HS-27A (cell line): ENCODE measurements around the gene APOD.
"Not testable (repeated sequence)": the region's sequence is repeated elsewhere in the genome, so short reads cannot be mapped to it uniquely, and the experiment has no call there.

Experiments used
- DNase-seq: peaks from one replicate; pipeline ENCODE4 v3.0.0-alpha.2; 2012; ENCODE audit warnings: low read depth, missing footprints

APOD gene

DNA sequence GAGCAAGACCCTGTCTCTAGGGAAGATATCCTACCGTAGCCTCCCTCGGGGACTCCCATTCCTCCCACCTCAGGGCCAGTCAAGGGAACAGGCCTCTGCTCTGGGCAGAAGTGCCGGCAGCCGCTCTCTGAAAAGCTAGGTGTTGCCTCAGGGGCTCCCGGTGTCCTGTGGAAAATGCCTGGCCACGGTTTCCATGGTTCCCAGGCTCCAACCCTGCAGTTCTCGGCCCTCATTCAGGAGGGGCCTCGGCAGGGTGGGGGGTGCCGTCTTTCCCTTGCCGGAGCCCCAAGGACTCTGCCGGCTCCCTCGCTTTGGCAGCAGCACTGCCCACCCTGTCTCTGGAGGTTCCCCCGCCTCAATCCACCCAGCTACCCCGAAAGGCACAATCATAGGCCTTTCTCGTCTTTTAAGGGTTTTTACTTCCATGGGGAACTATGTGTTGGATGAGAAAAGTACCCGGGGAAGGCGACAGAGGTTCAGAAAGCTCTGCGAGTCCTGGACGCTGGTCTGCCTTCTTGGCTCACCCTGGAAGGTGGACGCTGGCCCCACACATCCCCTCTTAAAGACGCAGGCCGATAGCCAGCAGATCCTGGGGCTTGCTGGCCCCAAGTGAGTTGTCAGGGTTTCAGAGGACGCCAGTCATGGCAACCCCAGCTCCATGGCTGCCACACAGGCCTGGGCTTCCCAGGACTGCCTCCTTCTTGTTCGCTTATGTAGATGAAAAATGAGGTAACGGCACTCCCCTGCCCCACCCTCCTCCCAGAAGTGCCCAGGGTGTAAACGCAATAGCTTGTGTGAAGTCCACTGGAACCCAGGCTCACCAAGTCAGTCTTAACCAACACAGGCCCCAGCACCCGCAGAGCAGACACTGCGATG, 34.3 kb upstream of the APOD start:
- not testable (repeated sequence) for DNase-seq

DNA sequence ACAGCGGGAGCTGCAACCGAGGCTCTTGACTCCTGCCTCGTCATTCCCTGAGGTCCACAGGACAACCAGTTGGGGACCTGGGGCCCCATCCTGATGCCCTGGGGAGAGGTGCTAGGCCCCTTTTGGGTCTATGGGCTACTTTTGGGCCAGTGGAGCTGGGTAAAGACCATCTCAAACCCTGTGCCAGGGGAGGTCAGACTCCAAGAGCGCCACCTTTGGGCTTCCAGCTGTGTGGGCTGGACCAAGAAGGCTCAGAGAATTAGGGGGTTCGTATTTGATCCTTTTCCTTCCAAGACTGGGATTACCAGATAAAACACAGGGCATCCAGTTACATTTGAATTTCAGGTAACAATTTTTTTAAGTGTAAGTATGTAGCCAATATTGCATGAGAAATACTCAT, 33.4 kb upstream of the APOD start:
- not testable (repeated sequence) for DNase-seq

DNA sequence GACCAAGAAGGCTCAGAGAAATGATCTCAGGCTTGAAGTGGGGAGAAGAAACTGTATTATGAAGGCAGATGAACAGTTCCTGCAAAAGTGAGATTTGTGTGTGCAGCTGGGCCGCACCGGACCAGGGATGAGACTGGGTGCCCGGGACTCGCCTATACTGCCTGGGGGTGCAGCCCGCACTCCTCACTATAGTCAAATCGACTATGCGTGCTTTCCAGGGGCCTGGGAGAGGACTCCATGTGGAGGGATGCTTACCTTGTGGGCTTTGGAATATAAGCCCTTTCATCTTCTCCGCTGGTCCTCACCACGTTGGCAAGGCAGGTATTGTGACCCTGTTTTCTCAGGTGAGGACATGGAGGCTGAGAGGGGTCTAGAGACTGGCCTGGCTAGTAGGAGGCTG, 32.9 kb upstream of the APOD start:
- DNase-seq: no peak

DNA sequence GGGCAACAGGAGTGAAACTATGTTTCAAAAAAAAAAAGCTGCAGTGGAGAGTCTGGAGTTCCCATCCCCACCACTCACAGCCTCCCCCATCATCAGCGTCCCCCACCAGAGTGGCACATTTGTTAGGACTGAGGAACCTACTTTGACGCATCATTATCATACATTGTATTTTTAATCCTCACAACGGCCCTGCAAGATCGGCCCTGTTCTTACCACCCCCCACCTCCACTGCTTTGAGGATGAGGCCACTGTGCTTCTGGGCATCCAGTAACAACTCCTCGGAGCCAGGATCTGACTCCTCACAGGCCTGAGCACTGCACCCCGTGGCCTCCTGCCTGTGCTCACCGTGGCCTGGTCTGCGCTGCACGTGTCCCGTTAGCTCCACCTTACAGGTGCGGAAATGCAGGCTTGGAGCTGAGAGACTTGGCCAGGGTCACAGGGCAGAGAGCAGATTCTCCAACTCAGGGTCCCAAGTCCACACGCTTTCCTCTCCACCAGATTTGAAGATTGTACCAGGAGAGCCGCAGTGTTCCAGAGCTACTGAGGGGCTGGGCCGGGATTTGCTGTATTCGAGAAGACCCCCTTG, 32.3 kb upstream of the APOD start:
- not testable (repeated sequence) for DNase-seq

DNA sequence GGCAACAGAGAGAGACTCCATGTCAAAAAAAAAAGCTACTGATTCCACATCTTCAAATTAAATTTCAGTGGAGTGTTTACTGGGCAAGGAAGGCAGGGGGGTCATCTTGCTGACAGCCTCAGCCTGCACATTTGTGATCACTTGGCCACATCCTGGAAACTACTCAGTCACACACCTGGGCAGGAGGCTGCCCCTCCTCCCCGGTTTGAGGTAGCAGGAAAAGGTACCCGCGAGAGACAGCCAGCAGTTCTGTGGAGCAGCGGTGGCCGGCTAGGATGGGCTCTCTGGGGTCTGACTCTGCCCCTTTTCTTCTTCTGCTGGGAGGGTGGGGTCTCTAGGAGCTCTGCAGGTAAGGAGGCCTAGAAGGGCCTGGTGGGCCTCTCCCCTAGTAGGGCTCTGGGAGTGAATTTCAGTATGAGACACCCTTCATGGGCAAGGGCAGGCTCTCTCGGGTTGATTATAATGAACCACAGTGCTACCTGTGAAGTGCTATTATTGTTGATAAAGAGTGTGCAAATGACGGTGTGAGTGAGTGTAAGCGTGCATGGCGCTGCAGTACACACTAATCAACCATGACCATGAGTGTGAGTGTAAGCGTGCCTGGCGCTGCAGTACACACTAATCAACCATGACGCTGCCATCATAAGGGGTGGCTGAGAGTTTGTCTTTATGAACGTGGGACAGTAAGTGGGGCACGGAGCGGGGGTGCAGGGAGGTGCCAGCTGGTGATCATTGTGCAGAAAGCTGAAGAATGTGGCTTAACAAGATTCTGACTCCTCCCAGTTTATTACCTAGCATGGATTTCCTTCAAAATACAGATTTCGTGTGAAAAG, 31.1 kb upstream of the APOD start:
- not testable (repeated sequence) for DNase-seq

DNA sequence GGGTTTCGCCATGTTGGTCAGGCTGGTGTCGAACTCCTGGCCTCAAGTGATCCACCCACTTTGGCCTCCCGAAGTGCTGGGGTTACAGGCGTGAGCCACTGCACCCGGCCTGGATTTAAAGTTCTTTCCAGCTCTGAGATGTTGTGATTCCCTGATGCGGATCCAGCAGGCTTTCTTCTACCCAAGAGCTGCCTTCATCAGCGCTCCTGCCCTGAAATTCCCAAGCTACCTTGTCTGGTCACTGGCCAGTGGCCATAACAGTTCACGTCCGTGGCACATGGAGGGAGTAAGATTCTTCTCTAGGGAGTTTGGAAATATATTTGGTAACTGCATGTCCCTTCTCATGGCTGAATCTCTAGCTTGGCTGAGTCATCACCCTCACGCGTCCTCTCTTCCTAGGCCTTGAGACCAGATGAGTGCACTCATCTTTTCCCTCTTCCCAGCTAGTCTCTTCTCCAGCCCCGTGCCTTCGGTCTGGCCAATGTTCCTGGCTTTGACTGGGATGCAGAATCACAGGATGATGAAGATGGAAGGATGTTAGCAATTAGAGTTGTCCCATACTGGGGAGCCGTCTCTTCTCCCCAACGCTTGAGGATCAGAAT, 29.8 kb upstream of the APOD start:
- no peak for DNase-seq

DNA sequence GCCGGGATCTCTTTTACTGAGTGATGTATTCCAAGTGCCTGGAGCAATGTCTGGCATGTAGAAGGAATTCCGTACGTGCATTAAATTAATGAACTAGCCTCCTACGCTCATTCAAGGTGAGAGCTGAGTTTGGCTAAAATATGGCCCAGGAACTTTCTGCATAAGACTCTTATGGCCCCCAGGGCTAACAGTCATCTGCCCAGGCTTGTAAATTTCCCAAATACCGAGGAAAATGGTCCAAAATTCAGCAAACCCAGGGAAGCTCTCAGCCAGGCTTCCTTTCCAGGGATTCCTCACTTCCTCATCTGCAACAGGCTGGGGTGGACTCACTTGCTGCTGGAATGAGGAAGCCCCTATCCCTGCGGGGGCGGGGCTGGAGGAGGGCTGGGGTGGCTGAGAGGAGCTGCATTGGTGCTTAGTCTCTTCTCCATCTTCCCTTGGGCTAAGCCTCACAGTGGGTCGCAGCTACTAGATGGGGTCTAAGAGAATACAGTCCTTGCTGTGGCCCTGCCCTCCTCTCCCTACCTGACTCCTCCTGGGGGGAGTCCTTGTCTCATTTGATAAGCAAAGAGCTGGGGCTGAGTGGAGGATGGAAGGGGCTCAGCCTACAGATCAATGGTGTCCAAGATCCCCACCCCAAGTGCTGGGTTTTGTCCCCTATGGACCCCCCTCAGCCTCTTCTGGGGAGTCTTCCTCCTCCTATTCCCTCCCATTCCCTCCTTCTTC, 28.5 kb upstream of the APOD start:
- no peak for DNase-seq

DNA sequence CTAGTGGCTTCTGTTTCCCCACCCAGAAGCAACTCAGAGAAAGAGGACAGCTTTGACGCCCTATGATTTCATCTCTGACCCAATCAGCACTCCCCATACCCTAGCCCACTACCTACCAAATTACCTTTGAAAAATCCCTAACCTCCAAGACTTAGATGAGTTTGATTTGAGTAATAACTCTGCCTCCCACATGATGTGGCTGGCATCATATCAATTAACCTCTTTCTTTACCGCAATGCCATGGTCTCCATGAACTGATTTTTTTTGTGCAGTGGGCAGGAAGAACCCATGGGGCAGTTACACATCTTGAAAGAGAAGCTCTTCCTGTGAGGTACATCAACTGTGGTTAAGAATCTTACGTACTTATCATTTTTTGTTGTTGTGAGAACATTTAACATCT, 25.5 kb upstream of the APOD start:
- no peak for DNase-seq

DNA sequence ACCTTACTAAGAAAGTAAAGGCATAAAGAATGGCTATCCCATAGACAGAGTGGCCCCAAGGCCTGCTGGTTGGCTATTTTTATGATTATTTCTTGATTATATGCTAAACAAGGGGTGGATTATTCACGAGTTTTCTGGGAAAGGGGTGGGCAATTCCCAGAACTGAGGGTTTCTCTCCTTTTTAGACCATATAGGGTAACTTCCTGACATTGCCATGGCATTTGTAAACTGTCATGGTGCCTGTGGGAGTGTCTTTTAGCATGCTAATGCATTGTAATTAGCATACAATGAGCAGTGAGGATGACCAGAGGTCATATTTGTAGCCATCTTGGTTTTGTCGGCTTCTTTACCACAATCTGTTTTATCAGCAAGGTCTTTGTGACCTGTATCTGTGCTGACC, 18.0 kb upstream of the APOD start:
- not testable (repeated sequence) for DNase-seq

DNA sequence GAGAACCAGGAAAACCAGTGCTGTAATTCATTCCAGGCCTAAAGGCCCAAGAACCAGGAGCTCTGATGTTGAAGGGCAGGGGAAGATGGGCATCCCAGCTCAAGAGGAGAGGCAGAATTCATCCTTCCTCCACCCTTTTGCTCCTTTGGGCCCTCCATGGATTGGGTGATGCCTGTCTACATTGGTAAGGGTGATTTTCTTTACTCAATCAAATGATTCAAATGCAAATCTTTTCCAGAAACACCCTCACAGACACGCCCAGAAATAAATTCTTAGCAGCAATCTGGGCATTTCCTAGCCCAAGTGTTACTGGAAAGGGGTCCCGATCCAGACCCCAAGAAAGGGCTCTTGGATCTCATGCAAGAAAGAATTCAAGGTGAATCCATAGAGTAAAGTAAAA, 17.6 kb upstream of the APOD start:
- no peak for DNase-seq

DNA sequence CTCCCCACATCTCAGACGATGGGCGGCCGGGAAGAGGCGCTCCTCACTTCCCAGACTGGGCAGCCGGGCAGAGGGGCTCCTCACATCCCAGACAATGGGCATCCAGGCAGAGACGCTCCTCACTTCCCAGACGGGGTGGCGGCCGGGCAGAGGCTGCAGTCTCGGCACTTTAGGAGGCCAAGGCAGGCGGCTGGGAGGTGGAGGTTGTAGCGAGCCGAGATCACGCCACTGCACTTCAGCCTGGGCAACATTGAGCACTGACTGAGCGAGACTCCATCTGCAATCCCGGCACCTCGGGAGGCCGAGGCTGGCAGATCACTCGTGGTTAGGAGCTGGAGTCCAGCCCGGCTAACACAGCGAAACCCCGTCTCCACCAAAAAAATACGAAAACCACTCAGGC, 16.2 kb upstream of the APOD start:
- not testable (repeated sequence) for DNase-seq

DNA sequence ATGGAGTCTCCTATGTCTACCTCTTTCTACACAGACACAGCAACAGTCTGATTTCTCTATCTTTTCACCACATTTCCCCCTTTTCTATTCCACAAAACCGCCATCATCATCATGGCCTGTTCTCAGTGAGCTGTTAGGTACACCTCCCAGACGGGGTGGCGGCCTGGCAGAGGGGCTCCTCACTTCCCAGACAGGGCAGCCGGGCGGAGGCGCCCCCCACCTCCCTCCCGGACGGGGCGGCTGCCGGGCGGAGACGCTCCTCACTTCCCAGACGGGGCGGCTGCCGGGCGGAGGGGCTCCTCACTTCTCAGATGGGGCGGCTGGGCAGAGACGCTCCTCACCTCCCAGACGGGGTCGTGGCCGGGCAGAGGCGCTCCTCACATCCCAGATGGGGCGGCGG, 15.8 kb upstream of the APOD start:
- not testable (repeated sequence) for DNase-seq

DNA sequence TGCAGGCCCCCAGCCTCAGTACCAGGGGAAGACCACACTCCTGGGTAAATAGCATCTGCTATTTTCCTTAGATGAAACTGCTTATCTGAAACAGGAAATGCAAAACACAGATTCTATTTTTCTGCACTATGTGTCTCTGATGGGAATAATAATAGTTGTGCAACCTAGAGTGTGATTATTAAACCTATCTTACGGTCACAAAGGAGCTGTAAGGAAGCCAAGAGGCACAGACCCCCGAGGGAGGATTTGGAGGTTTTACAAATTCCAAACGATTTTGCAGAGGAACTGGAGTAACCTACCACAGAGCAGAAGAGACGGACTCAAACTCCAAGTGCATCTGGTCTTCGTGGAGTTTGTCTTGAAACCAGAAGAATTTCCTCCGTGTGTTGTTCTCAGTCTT, 14.1 kb upstream of the APOD start:
- no peak for DNase-seq

DNA sequence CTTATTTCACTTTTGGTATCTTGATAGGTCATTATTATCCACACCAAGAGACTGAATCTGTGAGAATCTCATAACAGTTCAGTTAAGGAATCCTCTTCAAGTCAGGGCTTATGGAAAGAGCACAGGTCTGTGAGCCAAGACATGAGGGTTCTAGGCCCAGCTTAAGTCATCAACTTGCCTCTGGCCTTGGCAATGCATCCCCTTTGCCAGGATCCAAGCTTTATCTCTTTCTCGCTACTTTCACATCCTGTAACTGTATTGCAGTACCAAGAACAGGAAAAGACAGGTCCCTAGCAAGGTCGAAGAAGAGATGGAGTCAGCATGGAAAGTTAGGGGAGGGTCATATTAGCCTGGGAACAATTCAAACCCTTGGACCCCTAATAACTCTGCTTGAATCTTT, 13.5 kb upstream of the APOD start:
- DNase-seq: no peak

DNA sequence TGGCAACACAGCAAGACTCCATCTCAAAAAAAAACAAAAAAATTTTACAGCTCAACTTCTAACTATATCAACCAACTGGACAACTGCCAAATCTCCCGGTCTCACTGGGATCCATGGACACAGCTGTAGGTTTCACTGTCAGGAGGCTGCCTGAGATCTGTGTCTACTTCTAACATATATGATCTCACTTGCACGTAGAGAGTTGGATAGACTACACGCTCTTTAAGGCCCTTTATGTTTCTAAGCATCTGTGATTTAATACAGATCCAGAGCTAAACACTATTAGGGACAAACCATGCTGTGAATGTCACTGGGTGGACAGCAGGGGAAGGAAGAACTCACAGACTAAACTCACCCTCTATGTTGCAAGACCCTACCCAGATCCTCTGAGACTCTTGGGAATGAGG, 13.0 kb upstream of the APOD start:
- no peak for DNase-seq

DNA sequence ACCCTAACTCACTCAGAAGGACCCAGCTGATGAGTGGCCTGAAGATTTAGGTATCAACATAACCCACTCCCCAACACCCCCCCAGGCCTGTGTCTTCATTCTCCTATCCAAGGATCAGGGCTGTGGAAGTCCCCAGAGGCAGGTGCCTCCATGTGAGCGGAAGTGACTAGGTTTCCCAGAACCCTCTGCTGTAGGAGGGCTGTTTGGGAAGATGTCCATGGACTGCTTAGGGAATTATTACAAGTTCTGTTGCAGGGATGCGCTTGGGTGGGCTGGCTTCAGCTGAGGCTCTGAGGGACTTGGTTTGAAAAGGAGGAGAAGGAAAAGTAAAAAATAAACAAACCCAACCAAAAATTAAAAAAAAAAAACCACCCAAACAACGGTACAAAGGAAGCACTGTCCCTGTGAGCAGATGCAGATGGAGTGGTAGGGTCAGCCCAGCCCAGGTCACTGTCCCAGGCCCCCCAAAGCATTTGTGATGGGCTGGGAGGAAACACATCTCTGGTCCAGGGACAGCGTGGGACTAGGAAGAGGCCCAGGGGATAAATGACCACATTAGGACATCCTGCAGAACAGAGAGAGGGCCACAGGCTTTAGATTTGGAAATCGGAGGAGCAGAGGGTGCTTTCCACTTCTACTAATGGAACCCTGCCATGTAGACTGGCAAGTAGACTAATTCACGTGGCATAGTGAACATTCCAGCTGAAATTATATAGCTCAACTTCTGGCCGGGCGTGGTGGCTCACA, 12.2 kb upstream of the APOD start:
- no peak for DNase-seq

DNA sequence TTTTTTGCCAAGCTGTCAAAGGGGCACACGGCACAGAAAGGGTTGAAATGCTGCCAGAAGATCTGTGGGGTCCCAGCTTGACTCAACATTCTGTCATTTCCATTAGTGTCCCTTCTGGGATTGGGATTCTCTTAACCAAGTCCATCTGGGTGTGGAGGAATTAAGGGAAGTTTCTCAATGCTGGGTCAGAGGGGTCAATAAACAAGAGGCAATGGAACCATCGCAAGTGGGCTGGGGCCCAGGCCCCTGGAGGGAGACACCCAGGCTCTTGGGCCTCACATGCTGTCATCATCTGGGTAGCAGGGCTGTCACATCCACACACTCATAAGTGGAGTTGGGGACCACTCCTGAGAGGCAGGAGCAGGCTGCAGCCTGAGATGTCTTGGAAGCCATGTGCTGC, 8.1 kb upstream of the APOD start:
- no peak for DNase-seq

DNA sequence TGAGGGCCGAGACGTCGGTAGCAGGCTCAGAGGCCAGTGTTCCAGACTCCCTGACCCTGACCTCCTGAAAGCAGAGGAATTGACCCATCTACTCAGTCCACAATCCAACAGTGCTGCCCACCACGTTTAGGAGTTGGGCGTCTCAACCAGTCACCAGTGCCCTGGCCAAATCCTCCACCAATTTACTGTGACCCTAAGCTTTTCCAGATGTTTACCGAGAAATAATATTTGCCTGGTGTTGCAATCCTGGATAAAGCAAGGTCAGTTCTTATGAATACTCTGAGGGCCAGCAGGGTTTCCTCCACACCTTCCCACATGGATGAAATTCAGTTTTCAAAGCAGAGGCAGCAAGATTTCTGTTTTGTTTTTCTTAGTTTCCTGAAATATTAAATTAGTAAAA, 7.5 kb upstream of the APOD start:
- DNase-seq: no peak

DNA sequence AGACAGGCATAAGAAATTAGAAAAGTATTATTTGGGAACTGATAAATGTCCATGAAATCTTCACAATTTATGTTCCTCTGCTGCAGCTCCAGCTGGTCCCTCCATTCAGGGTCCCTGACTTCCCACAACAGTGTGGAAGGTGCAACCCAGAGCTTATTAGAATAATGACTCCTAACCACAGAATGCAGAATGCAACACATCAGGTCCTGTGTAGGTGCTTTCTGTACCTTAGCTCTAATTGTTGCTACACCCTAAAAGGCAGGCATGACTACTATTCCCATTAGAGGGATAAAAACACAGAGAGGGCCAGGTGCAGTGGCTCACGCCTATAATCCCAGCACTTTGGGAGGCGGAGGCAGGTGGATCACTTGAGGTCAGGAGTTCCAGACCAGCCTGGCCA, 6.6 kb upstream of the APOD start:
- not testable (repeated sequence) for DNase-seq

DNA sequence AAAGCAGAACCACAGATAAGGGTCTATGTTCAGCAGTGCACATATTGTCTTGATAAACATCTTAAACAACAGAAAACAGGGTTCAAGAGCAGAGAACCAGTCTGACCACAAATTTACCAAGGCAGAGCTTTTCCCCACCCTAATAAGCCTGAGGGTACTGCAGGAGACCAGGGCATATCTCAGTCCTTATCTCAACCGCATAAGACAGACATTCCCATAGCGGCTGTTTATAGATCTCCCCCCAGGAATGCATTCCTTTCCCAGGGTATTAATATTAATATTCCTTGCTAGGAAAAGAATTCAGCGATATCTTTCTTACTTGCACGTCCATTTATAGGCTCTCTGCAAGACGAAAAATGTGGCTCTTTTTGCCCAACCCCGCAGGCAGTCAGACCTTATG, 6.1 kb upstream of the APOD start:
- DNase-seq: not testable (repeated sequence)

DNA sequence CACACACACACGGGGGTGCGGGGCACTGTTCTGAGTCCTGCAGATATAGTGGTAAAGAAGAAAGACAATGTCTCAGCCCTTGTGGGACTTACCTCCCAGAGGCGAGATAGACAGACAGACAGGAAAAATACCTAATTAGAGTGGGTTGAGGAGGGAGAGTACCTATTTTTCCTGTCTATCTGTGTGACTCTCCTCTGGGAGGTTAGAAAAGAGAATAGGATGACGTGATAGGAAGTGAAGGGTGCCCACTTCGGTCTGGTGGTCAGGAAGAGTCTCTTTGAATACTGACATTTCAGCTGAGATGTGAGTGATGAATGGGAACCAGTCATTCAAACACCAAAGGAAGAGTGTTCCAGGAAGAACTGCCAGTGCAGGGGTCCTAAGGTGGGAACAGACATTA, 4.1 kb upstream of the APOD start:
- DNase-seq: no peak
